ENCODE data around the gene ZNF23.
A peak's percentile ranks its signal among the peaks of the same experiment; 100 is the strongest.

The ZNF23 gene

GRCh38 chr16:71480956-71481355, 18.9 kb upstream of the ZNF23 start:
- no peak overlapping the region for H3K27ac ChIP-seq
- no peak for TF ChIP-seq CTCF (conservative IDR thresholded peaks at IDR 0.05)

DNA sequence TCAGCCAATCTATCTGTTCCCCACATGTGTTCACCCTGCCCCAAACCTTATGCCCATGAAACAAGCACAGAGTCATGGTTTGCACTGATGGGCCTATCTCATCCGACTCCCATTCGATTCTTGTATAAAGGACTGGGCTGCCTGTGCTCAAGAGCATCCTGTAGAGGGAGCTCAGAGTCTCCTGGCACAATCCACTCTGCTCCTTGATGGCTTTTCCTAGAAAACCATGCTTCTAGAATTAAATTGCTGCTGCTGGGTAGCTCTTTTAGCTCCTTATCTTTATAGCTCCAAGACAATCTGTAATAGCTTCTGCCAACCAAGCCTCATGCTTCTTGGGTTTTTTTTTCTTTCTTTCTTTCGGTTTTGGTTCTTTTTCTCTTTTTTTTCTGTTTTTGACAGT, 17.4 kb upstream of the ZNF23 start:
- TF ChIP-seq CTCF (conservative IDR thresholded peaks at IDR 0.05) = peak; percentile 72
- no peak overlapping the region for H3K27ac ChIP-seq

- no peak overlapping the region for H3K27ac ChIP-seq
- TF ChIP-seq CTCF (conservative IDR thresholded peaks at IDR 0.05) = no peak
These were observed 14.5 kb upstream of the ZNF23 start for GRCh38 chr16:71476457-71477124.

DNA sequence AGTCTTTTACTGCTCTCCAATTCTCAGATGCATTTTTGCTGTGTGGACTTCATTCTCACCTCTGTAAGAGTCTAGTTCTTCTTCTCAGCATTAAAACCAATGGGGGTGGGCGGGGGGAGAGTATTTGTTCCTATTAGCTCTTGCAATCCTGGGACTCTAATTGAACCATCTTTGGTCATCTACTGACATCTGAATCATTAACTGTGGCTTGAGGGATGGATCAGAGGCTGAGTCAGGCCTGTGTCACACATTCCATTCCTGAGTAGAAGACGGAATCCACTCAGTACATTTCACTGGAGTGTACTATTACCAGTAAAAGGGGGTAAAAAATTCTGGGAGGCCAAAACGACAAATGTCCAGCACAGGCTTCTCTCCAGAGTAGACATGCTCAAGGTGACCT, 12.8 kb upstream of the ZNF23 start:
- no peak overlapping the region for H3K27ac ChIP-seq
- no peak for TF ChIP-seq CTCF (conservative IDR thresholded peaks at IDR 0.05)

GRCh38 chr16:71473891-71474290, 11.8 kb upstream of the ZNF23 start:
- TF ChIP-seq CTCF (conservative IDR thresholded peaks at IDR 0.05) = no peak
- no peak overlapping the region for H3K27ac ChIP-seq

- TF ChIP-seq CTCF (conservative IDR thresholded peaks at IDR 0.05) = no peak
- no peak overlapping the region for H3K27ac ChIP-seq
These were observed 10.9 kb upstream of the ZNF23 start for GRCh38 chr16:71472931-71473330.

DNA sequence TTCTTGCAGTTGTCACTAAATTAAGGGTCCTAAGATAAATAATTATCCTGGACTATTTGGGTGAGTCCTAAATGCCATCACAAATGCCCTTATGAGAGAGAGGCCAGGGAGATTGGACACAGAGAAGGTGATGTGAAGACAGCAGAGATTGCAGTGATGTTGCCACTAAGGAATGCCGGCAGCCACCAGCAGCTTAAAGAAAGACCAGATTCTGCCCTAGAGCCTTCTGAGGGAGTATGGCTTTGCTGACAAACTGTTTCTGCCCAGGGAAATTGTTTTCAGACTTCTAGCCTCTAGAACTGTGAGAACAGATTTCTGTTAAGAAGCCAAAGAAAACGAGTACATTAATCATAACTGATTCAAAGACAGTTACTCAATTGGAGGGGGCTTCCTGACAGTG, 10.0 kb upstream of the ZNF23 start:
- no peak overlapping the region for H3K27ac ChIP-seq
- TF ChIP-seq CTCF (conservative IDR thresholded peaks at IDR 0.05) = no peak
